Measurements from ENCODE around the gene MOB1A.

DNA sequence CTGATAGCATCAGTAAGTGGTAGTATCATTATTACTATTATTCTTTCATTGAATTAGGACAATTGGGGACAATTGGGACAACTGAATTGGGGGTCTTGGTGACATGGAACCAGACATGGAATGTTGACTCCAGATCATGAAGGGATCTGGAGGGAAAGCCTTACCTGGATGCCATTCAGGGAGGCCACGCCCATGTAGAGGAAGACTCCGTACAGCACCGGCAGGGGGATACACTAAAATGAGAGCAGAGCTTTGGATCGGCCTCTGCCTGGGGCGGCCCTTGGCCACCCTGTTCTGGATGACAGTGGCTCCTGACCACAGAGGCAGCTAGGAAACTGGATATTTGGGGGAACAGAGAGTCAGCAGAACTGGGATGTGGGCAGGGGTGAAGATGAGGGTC lies 49.0 kb upstream of the MOB1A start:
- TF ChIP-seq, protein P1, sequence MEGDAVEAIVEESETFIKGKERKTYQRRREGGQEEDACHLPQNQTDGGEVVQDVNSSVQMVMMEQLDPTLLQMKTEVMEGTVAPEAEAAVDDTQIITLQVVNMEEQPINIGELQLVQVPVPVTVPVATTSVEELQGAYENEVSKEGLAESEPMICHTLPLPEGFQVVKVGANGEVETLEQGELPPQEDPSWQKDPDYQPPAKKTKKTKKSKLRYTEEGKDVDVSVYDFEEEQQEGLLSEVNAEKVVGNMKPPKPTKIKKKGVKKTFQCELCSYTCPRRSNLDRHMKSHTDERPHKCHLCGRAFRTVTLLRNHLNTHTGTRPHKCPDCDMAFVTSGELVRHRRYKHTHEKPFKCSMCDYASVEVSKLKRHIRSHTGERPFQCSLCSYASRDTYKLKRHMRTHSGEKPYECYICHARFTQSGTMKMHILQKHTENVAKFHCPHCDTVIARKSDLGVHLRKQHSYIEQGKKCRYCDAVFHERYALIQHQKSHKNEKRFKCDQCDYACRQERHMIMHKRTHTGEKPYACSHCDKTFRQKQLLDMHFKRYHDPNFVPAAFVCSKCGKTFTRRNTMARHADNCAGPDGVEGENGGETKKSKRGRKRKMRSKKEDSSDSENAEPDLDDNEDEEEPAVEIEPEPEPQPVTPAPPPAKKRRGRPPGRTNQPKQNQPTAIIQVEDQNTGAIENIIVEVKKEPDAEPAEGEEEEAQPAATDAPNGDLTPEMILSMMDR (conservative IDR thresholded peaks at IDR 0.05): no peak
- no peak for TF ChIP-seq ZFX (IDR thresholded peaks at IDR 0.05)
